ENCODE measurements around the gene ALPG.

GRCh38 chr2:232386740-232387450 lies 19.7 kb upstream of the ALPG start:
- TF ChIP-seq, protein P1, sequence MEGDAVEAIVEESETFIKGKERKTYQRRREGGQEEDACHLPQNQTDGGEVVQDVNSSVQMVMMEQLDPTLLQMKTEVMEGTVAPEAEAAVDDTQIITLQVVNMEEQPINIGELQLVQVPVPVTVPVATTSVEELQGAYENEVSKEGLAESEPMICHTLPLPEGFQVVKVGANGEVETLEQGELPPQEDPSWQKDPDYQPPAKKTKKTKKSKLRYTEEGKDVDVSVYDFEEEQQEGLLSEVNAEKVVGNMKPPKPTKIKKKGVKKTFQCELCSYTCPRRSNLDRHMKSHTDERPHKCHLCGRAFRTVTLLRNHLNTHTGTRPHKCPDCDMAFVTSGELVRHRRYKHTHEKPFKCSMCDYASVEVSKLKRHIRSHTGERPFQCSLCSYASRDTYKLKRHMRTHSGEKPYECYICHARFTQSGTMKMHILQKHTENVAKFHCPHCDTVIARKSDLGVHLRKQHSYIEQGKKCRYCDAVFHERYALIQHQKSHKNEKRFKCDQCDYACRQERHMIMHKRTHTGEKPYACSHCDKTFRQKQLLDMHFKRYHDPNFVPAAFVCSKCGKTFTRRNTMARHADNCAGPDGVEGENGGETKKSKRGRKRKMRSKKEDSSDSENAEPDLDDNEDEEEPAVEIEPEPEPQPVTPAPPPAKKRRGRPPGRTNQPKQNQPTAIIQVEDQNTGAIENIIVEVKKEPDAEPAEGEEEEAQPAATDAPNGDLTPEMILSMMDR (conservative IDR thresholded peaks at IDR 0.05; ENCODE audit: low read depth, low read length), result no peak
- peak; percentile 84 for TF ChIP-seq EZH2 (IDR thresholded peaks at IDR 0.05; ENCODE audit: borderline replicate concordance, low read depth, low read length, poor library complexity, severe bottlenecking)
